Common myeloid progenitor, CD34-positive (primary cell): ENCODE data around the gene PFKFB4.
A peak's percentile ranks its signal among the peaks of the same experiment; 100 is the strongest.

ENCODE experiments used
- CTCF ChIA-PET: fragments of 350-600 bp; sonication (Branson Sonifier 250); formaldehyde crosslinking; loops from one replicate; lab custom pipeline; 2021; ENCODE audit warnings: antibody characterized with exemption; lab: Charles Lee
- POLR2A ChIA-PET: fragments of 350-600 bp; sonication (Branson Sonifier 250); formaldehyde crosslinking; loops from one replicate; lab custom pipeline; 2021; ENCODE audit warnings: antibody characterized with exemption; lab: Charles Lee
- DNase-seq, 3 donors: peaks; one replicate each; pipeline versions ENCODE4 v3.0.0 to v3.0.0-alpha.2; 2013
- H3K27ac ChIP-seq, 2 experiments: 1 replicate in 1 of 2; 2 replicates in 1 of 2; pipeline ENCODE4 v1.7.0; 2013; ENCODE audit warnings: inconsistent platforms in 2 of 2, low read length in 2 of 2, mild to moderate bottlenecking in 2 of 2, low read depth in 1 of 2, moderate library complexity in 1 of 2; ENCODE audit not compliant: severe bottlenecking in 2 of 2, insufficient read depth in 1 of 2, poor library complexity in 1 of 2
- H3K27me3 ChIP-seq, 5 experiments: replicated peaks in 2 of 5; 1 replicate in 3 of 5; 2 replicates in 2 of 5; pipeline versions ENCODE4 v1.6.1 to v1.7.0; 2013; ENCODE audit warnings: low read length in 4 of 5, mild to moderate bottlenecking in 2 of 5, moderate library complexity in 2 of 5, inconsistent platforms in 1 of 5; ENCODE audit not compliant: insufficient read depth in 5 of 5, control insufficient read depth in 4 of 5
- H3K36me3 ChIP-seq, 4 experiments: 1 replicate in 2 of 4; 2 replicates in 2 of 4; pipeline versions ENCODE4 v1.6.1 to v1.7.0; 2013; ENCODE audit warnings: low read length in 3 of 4, control low read depth in 1 of 4, mild to moderate bottlenecking in 1 of 4; ENCODE audit not compliant: control insufficient read depth in 4 of 4, insufficient read depth in 4 of 4
- H3K4me1 ChIP-seq, 4 experiments: 1 replicate in 3 of 4; 2 replicates in 1 of 4; pipeline versions ENCODE4 v1.6.1 to v1.7.1; 2013; ENCODE audit warnings: low read length in 3 of 4, mild to moderate bottlenecking in 3 of 4, control low read depth in 1 of 4, inconsistent platforms in 1 of 4, moderate library complexity in 1 of 4; ENCODE audit not compliant: control insufficient read depth in 4 of 4, insufficient read depth in 4 of 4; ENCODE audit errors: control extremely low read depth in 1 of 4
- H3K4me3 ChIP-seq, 7 experiments: 1 replicate in 4 of 7; 2 replicates in 3 of 7; pipeline versions ENCODE4 v1.5.1 to v1.7.0; 2013; ENCODE audit warnings: mild to moderate bottlenecking in 7 of 7, low read length in 6 of 7, moderate library complexity in 6 of 7, inconsistent platforms in 2 of 7, low read depth in 2 of 7, control low read depth in 1 of 7; ENCODE audit not compliant: insufficient read depth in 4 of 7, control insufficient read depth in 1 of 7; ENCODE audit errors: extremely low read depth in 1 of 7
- H3K9me3 ChIP-seq, 5 experiments: 1 replicate in 4 of 5; 2 replicates in 1 of 5; pipeline versions ENCODE4 v1.6.1 to v1.7.1; 2013; ENCODE audit warnings: low read length in 4 of 5, mild to moderate bottlenecking in 2 of 5, inconsistent platforms in 1 of 5, low read depth in 1 of 5, moderate library complexity in 1 of 5; ENCODE audit not compliant: control insufficient read depth in 4 of 5, insufficient read depth in 2 of 5; ENCODE audit errors: control extremely low read depth in 1 of 5
- WGBS: methylation state at CpG from one replicate; pipeline ENCODE4 v1.1.5; 2013; ENCODE audit not compliant: insufficient coverage; 5-methylcytosine and 5-hydroxymethylcytosine counted together

Gene PFKFB4

DNA sequence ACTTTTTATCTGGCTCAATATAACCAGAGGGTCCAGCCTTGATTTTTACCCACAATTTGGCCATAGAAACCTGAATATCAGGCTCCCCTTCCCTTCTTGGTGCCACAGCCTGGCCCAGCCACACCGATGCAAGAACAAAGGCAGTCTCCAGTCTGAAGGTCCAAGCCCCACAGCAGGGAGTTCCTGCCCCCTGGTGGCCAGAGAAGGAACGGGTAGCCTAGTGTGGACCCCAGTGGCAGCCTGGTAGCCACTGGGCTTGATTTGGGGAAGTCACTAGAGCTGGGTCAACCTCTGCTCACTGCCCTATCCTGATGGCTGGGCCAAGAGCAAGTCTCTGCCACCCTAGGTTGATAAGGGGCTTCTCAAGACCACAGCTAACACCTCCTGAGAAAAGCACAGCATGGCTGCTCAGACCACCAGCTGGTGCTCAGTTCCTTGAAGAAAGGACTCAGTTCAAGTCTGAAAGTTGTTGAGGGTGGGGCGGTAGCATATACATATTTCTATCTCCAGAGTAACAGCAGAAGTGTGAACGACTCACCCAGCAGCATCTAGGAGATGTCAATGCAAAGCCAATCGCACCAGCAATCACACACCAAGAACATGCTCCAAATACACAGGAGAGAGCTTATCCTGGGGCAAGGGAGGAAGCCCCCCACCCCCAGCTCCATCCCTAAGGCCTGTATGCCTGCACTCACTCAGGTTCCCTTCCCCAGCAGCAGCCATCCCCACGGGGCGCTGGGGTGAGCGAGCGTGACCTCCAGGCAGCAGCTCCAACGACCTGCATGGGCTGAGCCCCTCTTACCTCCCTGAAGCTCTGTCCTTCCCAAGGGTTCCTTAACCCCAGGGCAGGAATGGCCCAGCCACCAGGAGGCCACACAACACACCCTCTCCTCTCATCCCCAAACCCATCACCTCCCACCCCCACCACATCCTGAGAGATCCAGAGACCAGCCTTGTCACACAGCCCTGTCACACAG lies 7.6 kb downstream of the PFKFB4 start:
- Histone ChIP-seq H3K27ac (no peak overlapping the region), H3K4me3 (no peak overlapping the region), H3K27me3 (no peaks in the 10 kb centered on the region), H3K4me1 (peaks cover 0 to 24% (median 18%) of the 10 kb centered on the region in 4 experiments), H3K36me3 (peaks cover 0 to 19% (median 4%) of the 10 kb centered on the region in 4 experiments), H3K9me3 (no peaks in the 10 kb centered on the region)
- DNase-seq: peak; percentile 73 to 87 (median 82)
- CTCF ChIA-PET: interaction anchor here (0.7 to 7.7 kb wide), 23 partner anchors 9 to 278 kb away, joined by 3 to 48 read pairs (median 5); partner anchors contain the start of genes CCDC51, PFKFB4, TMA7 and UCN2
- 80% methylated on average over 5 of the region's 10 CpGs for WGBS
- POLR2A ChIA-PET: no interaction called here

GRCh38 chr3:48548126-48548525 lies 8.5 kb downstream of the PFKFB4 start:
- ChIA-PET POLR2A (no interaction called here), CTCF (interaction anchor here (0.7 to 7.7 kb wide), 12 partner anchors 8 to 271 kb away, joined by 3 to 48 read pairs (median 5); partner anchors contain the start of genes PFKFB4 and UCN2)

GRCh38 chr3:48546203-48546829 lies 10.3 kb downstream of the PFKFB4 start:
- ChIA-PET CTCF (no interaction called here), POLR2A (no interaction called here)
- WGBS: 96% methylated on average over 4 of the region's 4 CpGs
- Histone ChIP-seq H3K4me1 (peaks cover 0 to 23% (median 9%) of the 10 kb centered on the region in 4 experiments), H3K27ac (no peak overlapping the region), H3K36me3 (peaks cover 0 to 22% (median 4%) of the 10 kb centered on the region in 4 experiments), H3K4me3 (no peak overlapping the region), H3K27me3 (no peaks in the 10 kb centered on the region), H3K9me3 (no peaks in the 10 kb centered on the region)
- DNase-seq: no peak

More at GRCh38 chr3:48548126-48548525, 8.5 kb downstream of the PFKFB4 start:
- WGBS: 100% methylated on average over 1 of the region's 5 CpGs
- no peak overlapping the region for H3K27ac ChIP-seq
- no peaks in the 10 kb centered on the region for H3K27me3 ChIP-seq
- H3K9me3 ChIP-seq: no peaks in the 10 kb centered on the region
- H3K36me3 ChIP-seq: peaks cover 0 to 22% (median 4%) of the 10 kb centered on the region in 4 experiments
- no peak overlapping the region for H3K4me3 ChIP-seq
- peaks cover 0 to 24% (median 17%) of the 10 kb centered on the region in 4 experiments for H3K4me1 ChIP-seq
- DNase-seq: no peak

- Histone ChIP-seq H3K36me3 (peaks cover 0 to 23% (median 7%) of the 10 kb centered on the region in 4 experiments), H3K4me1 (peaks cover 0 to 12% (median 9%) of the 10 kb centered on the region in 4 experiments), H3K27me3 (no peaks in the 10 kb centered on the region), H3K9me3 (no peaks in the 10 kb centered on the region), H3K4me3 (no peak overlapping the region), H3K27ac (no peak overlapping the region)
- ChIA-PET CTCF (interaction anchor here (1.2 to 8.8 kb wide), 4 partner anchors 7 to 37 kb away, joined by 4 to 48 read pairs (median 6); no protein-coding TSS in a partner anchor), POLR2A (interaction anchor here (0.6 kb wide), 1 partner anchor 292 kb away, joined by 4 read pairs; no protein-coding TSS in a partner anchor)
- WGBS: no CpG with 5 or more reads among the region's 5 CpGs
- no peak for DNase-seq
These were observed 12.5 kb downstream of the PFKFB4 start for GRCh38 chr3:48544141-48544540.

GRCh38 chr3:48543271-48543866 lies 13.2 kb downstream of the PFKFB4 start:
- no peaks in the 10 kb centered on the region for H3K27me3 ChIP-seq
- H3K27ac ChIP-seq: no peak overlapping the region
- POLR2A ChIA-PET: interaction anchor here (0.6 to 1.0 kb wide), 2 partner anchors 14 to 94 kb away, joined by 3 to 4 read pairs; no protein-coding TSS in a partner anchor
- H3K4me3 ChIP-seq: no peak overlapping the region
- H3K36me3 ChIP-seq: peaks cover 0 to 29% (median 8%) of the 10 kb centered on the region in 4 experiments
- H3K4me1 ChIP-seq: peaks cover 0 to 11% (median 9%) of the 10 kb centered on the region in 4 experiments
- DNase-seq: peak in 2 of 3 donors; percentile 71 to 72
- WGBS: 37% methylated on average over 6 of the region's 9 CpGs
- CTCF ChIA-PET: interaction anchor here (0.6 to 8.8 kb wide), 4 partner anchors 8 to 43 kb away, joined by 3 to 48 read pairs (median 5); no protein-coding TSS in a partner anchor
- no peaks in the 10 kb centered on the region for H3K9me3 ChIP-seq

- Histone ChIP-seq H3K27me3 (no peaks in the 10 kb centered on the region), H3K27ac (no peak overlapping the region), H3K4me3 (no peak overlapping the region), H3K36me3 (peaks cover 7 to 29% (median 15%) of the 10 kb centered on the region in 4 experiments), H3K4me1 (peaks cover 0 to 7% (median 5%) of the 10 kb centered on the region in 4 experiments), H3K9me3 (no peaks in the 10 kb centered on the region)
- DNase-seq: no peak
- POLR2A ChIA-PET: no interaction called here
- CTCF ChIA-PET: interaction anchor here (8.8 kb wide), 1 partner anchor 13 kb away, joined by 48 read pairs; no protein-coding TSS in a partner anchor
- WGBS: 96% methylated on average over 12 of the region's 12 CpGs
These were observed 18.2 kb downstream of the PFKFB4 start for GRCh38 chr3:48538451-48538850.
